IMR-90 (cell line): Measurements from ENCODE around the gene GRID1. TPM values are rescaled to one million over a fixed set of nuclear protein-coding genes. Genes with fewer than 3 reads are reported as not detected.

Experiments used
- ATAC-seq: fragments of 200-7000 bp; cut with Tn5 transposase; 2 replicates; pipeline ENCODE4 v1.9.1; 2020; ENCODE audit warnings: low read depth, mild to moderate bottlenecking, moderate library complexity
- BruUV-seq: library from RNA; stranded (reverse); fragments of 400-500 nt; replicated peaks from 2 replicates; lab custom pipeline; 2021; lab: Mats Ljungman, UMichigan
- CTCF ChIA-PET: fragments of 300-600 bp; formaldehyde crosslinking; extraction: SDS; loops from one replicate; lab custom pipeline; 2021; ENCODE audit warnings: antibody characterized with exemption; lab: Yijun Ruan, JAX
- POLR2A ChIA-PET: fragments of 300-600 bp; sonication (Branson Sonifier 250); formaldehyde crosslinking; loops from one replicate; lab custom pipeline; 2022; ENCODE audit warnings: antibody characterized with exemption; ENCODE audit not compliant: unreplicated experiment; lab: Charles Lee
- DNase-seq: peaks from one replicate; pipeline ENCODE4 v3.0.0; 2013
- H2AFZ ChIP-seq: replicated peaks from 2 replicates; pipeline ENCODE3; 2013; ENCODE audit warnings: low read length, mild to moderate bottlenecking; ENCODE audit not compliant: poor library complexity
- H2AK5ac ChIP-seq: 2 replicates; pipeline ENCODE4 v1.6.1; 2013; ENCODE audit warnings: low read depth, low read length, inconsistent platforms
- H2AK9ac ChIP-seq: replicated peaks from 2 replicates; pipeline ENCODE3; 2013; ENCODE audit warnings: mild to moderate bottlenecking, low read depth, low read length, moderate library complexity; ENCODE audit not compliant: poor library complexity
- H2BK120ac ChIP-seq: 2 replicates; pipeline ENCODE4 v1.6.1; 2013; ENCODE audit warnings: low read depth, low read length, inconsistent platforms
- H2BK15ac ChIP-seq: 3 replicates; pipeline ENCODE4 v1.6.1; 2013; ENCODE audit warnings: low read depth, low read length, inconsistent platforms
- H2BK20ac ChIP-seq: 2 replicates; pipeline ENCODE4 v1.6.1; 2013; ENCODE audit warnings: low read depth, mild to moderate bottlenecking, inconsistent platforms, low read length, moderate library complexity
- H2BK5ac ChIP-seq: 2 replicates; pipeline ENCODE4 v1.6.1; 2013; ENCODE audit warnings: mild to moderate bottlenecking, low read depth, low read length, inconsistent platforms; ENCODE audit not compliant: poor library complexity, severe bottlenecking
- H3K14ac ChIP-seq: replicated peaks from 2 replicates; pipeline ENCODE4 v1.6.1; 2013; ENCODE audit warnings: low read depth, low read length, inconsistent platforms
- H3K18ac ChIP-seq: 2 replicates; pipeline ENCODE4 v1.6.1; 2013; ENCODE audit warnings: low read depth, low read length, control low read depth
- H3K23ac ChIP-seq: 2 replicates; pipeline ENCODE4 v1.6.1; 2013; ENCODE audit warnings: low read depth, low read length, inconsistent platforms
- H3K27ac ChIP-seq: 2 replicates; pipeline ENCODE4 v1.5.1; 2013; ENCODE audit warnings: mild to moderate bottlenecking, control low read depth, low read length; ENCODE audit not compliant: insufficient read depth
- H3K27me3 ChIP-seq: 2 replicates; pipeline ENCODE4 v1.6.1; 2013; ENCODE audit warnings: low read length; ENCODE audit not compliant: control insufficient read depth, insufficient read depth
- H3K36me3 ChIP-seq: 2 replicates; pipeline ENCODE4 v1.6.1; 2013; ENCODE audit warnings: low read length, mixed read lengths; ENCODE audit not compliant: control insufficient read depth, insufficient read depth
- H3K4ac ChIP-seq: 2 replicates; pipeline ENCODE4 v1.6.1; 2013; ENCODE audit warnings: low read depth, low read length, inconsistent platforms
- H3K4me1 ChIP-seq: 2 replicates; pipeline ENCODE4 v1.6.1; 2013; ENCODE audit warnings: low read length, mixed read lengths; ENCODE audit not compliant: control insufficient read depth, insufficient read depth
- H3K4me2 ChIP-seq: 2 replicates; pipeline ENCODE4 v1.6.1; 2013; ENCODE audit warnings: low read depth, mild to moderate bottlenecking, control low read depth, low read length, moderate library complexity
- H3K4me3 ChIP-seq: 2 replicates; pipeline ENCODE4 v1.5.1; 2013; ENCODE audit warnings: low read depth, mild to moderate bottlenecking, control low read depth, low read length, moderate library complexity; ENCODE audit not compliant: insufficient read depth
- H3K56ac ChIP-seq: 2 replicates; pipeline ENCODE4 v1.6.1; 2013; ENCODE audit warnings: low read length, inconsistent platforms; ENCODE audit not compliant: insufficient read depth; ENCODE audit errors: extremely low read depth
- H3K79me1 ChIP-seq, 2 experiments: 2 replicates each; pipeline ENCODE4 v1.6.1; 2013; ENCODE audit warnings: low read length in 2 of 2, inconsistent platforms in 1 of 2, low read depth in 1 of 2
- H3K9ac ChIP-seq: 2 replicates; pipeline ENCODE4 v1.6.1; 2013; ENCODE audit warnings: low read depth, low read length, control low read depth
- H3K9me1 ChIP-seq: 2 replicates; pipeline ENCODE4 v1.6.1; 2013; ENCODE audit warnings: low read length, inconsistent platforms; ENCODE audit not compliant: insufficient read depth
- H3K9me3 ChIP-seq: 2 replicates; pipeline ENCODE4 v1.6.1; 2013; ENCODE audit warnings: low read length; ENCODE audit not compliant: control insufficient read depth, insufficient read depth
- H4K20me1 ChIP-seq: 2 replicates; pipeline ENCODE4 v1.6.1; 2013; ENCODE audit warnings: low read length, inconsistent platforms; ENCODE audit not compliant: insufficient read depth
- H4K5ac ChIP-seq: 2 replicates; pipeline ENCODE4 v1.6.1; 2013; ENCODE audit warnings: mild to moderate bottlenecking, low read depth, low read length, control low read depth
- H4K8ac ChIP-seq, 2 experiments: 2 replicates each; pipeline ENCODE4 v1.6.1; 2013; ENCODE audit warnings: low read depth in 2 of 2, low read length in 2 of 2, control low read depth in 1 of 2, inconsistent platforms in 1 of 2
- H4K91ac ChIP-seq: 2 replicates; pipeline ENCODE4 v1.6.1; 2013; ENCODE audit warnings: low read depth, low read length, inconsistent platforms; ENCODE audit not compliant: insufficient read depth
- BHLHE40 ChIP-seq: fragments of 150-350 bp; IDR thresholded peaks from 2 replicates; pipeline ENCODE4 v1.6.1; 2016; ENCODE audit warnings: mild to moderate bottlenecking, low read depth, low read length
- CEBPB ChIP-seq: IDR thresholded peaks from 2 replicates; pipeline ENCODE4 v1.6.1; 2012; ENCODE audit warnings: low read depth, low read length, improper control_type of control experiment
- CHD1 ChIP-seq: IDR thresholded peaks from 2 replicates; pipeline ENCODE4 v1.6.1; 2012; ENCODE audit warnings: low read depth, low read length, improper control_type of control experiment
- CTCF ChIP-seq: conservative IDR thresholded peaks from 2 replicates; pipeline ENCODE4 v1.5.1; 2012; ENCODE audit warnings: mild to moderate bottlenecking, low read depth, low read length, improper control_type of control experiment
- ELK1 ChIP-seq: fragments of 150-350 bp; IDR thresholded peaks from 2 replicates; pipeline ENCODE4 v1.6.1; 2016; ENCODE audit warnings: low read depth, mild to moderate bottlenecking, low read length, moderate library complexity, borderline replicate concordance
- MAZ ChIP-seq: IDR thresholded peaks from 2 replicates; pipeline ENCODE4 v1.6.1; 2012; ENCODE audit warnings: low read depth, mild to moderate bottlenecking, low read length, improper control_type of control experiment, moderate library complexity, borderline replicate concordance
- MXI1 ChIP-seq: IDR thresholded peaks from 2 replicates; pipeline ENCODE4 v1.6.1; 2012; ENCODE audit warnings: low read depth, mild to moderate bottlenecking, low read length, moderate library complexity, borderline replicate concordance
- NFE2L2 ChIP-seq: fragments of 150-350 bp; IDR thresholded peaks from 2 replicates; pipeline ENCODE4 v1.6.1; 2016; ENCODE audit warnings: low read depth, mild to moderate bottlenecking, low read length
- RAD21 ChIP-seq: IDR thresholded peaks from 2 replicates; pipeline ENCODE4 v1.6.1; 2012; ENCODE audit warnings: low read length, improper control_type of control experiment
- SMC3 ChIP-seq: fragments of 150-350 bp; IDR thresholded peaks from 2 replicates; pipeline ENCODE4 v1.6.1; 2016; ENCODE audit warnings: low read depth, mild to moderate bottlenecking, antibody characterized with exemption, low read length, moderate library complexity
- USF2 ChIP-seq: fragments of 150-350 bp; IDR thresholded peaks from 2 replicates; pipeline ENCODE4 v1.6.1; 2017; ENCODE audit warnings: mild to moderate bottlenecking, antibody characterized with exemption, low read length, low read depth
- WGBS, 2 experiments: methylation state at CpG; one replicate each; pipeline versions ENCODE4 v1.1.5 to v1.1.7; 2013; ENCODE audit warnings: missing lambda C conversion rate in 2 of 2; ENCODE audit not compliant: insufficient read length in 1 of 2; ENCODE audit errors: extremely low coverage in 2 of 2; 5-methylcytosine and 5-hydroxymethylcytosine counted together
- dilution Hi-C: fragments of 300-500 bp; cut with HindIII; formaldehyde crosslinking; loops from one replicate; pipeline ENCODE4 v1.14.3; 2018; ENCODE audit warnings: low sequenced_read_pairs; ENCODE audit not compliant: unreplicated experiment
- in situ Hi-C: fragments of 300-500 bp; cut with MboI; formaldehyde crosslinking; loops from 3 replicates; pipeline ENCODE4 v1.14.3; 2019; ENCODE audit warnings: low sequenced_read_pairs, inconsistent platforms, mixed read lengths
- intact Hi-C: fragments of 100-400 bp; cut with micrococcal nuclease; formaldehyde crosslinking; loops from 2 replicates; pipeline ENCODE4 v1.10.0; 2022
- polyA plus RNA-seq, 3 experiments: library from polyadenylated mRNA; depleted of rRNA; stranded (reverse); fragments of >200 nt; gene quantifications; 2 replicates each; pipeline ENCODE4 v1.2.3, GENCODE V29; 2012; ENCODE audit warnings: low replicate concordance in 1 of 3
- total RNA-seq: library from RNA; depleted of rRNA; stranded (reverse); fragments of >200 nt; gene quantifications from 2 replicates; pipeline ENCODE4 v1.2.3, GENCODE V29; 2012

GRID1 gene
- total and polyA plus RNA-seq, 2 of the 4 experiments (the other 2 are of a cell fraction): not detected

- DNase-seq (no peak), ATAC-seq (no peak)
- Histone ChIP-seq H3K4me2 (no peak overlapping the region), H2BK20ac (no peak overlapping the region), H3K9me3 (peaks cover 10% of the 10 kb centered on the region), H2AK5ac (no peak overlapping the region), H3K14ac (no peak overlapping the region), H3K4ac (no peak overlapping the region), H3K79me1 (no peaks in the 10 kb centered on the region), H3K9ac (no peak overlapping the region), H4K91ac (no peak overlapping the region), H4K5ac (no peak overlapping the region), H3K56ac (no peak overlapping the region), H4K8ac (no peak overlapping the region), H3K27me3 (no peaks in the 10 kb centered on the region), H3K27ac (no peak overlapping the region), H4K20me1 (no peaks in the 10 kb centered on the region), H2BK5ac (no peak overlapping the region), H2AK9ac (no peak overlapping the region), H3K4me3 (no peak overlapping the region), H3K23ac (no peak overlapping the region), H3K9me1 (no peaks in the 10 kb centered on the region), H3K36me3 (no peaks in the 10 kb centered on the region), H2BK15ac (no peak overlapping the region), H3K18ac (no peak overlapping the region), H2BK120ac (no peak overlapping the region), H2AFZ (no peak overlapping the region), H3K4me1 (no peaks in the 10 kb centered on the region)
- TF ChIP-seq CTCF (no peak), BHLHE40 (no peak), RAD21 (no peak), ELK1 (no peak), MXI1 (no peak), NFE2L2 (no peak), CHD1 (no peak), MAZ (no peak), USF2 (no peak), SMC3 (no peak), CEBPB (no peak)
- ChIA-PET POLR2A (no interaction called here), CTCF (interaction anchor here (0.7 kb wide), 1 partner anchor 1472 kb away, joined by 3 read pairs; no protein-coding TSS in a partner anchor)
- in situ Hi-C loops: no loop called here
- no CpG with 5 or more reads among the region's 1 CpG for WGBS, 2 experiments
- BruUV-seq: no TSS peak
- dilution Hi-C loops: no loop called here
- intact Hi-C loops: no loop called here
These were observed 695.1 kb downstream of the GRID1 start for GRCh38 chr10:85671530-85671929.
